Muscle layer of colon (tissue), 2 donors: ENCODE data around the gene ERGIC3.
"Not testable (repeated sequence)": the region's sequence is repeated elsewhere in the genome, so short reads cannot be mapped to it uniquely, and the experiment has no call there.

ENCODE experiments used
- H3K27ac ChIP-seq: one replicate; pipeline ENCODE4 v1.7.0; 2013; ENCODE audit warnings: low read depth, mild to moderate bottlenecking, low read length, moderate library complexity
- H3K27me3 ChIP-seq, 2 donors: one replicate each; pipeline ENCODE4 v1.7.0; 2013; ENCODE audit warnings: low read length in 2 of 2, mild to moderate bottlenecking in 2 of 2; ENCODE audit not compliant: insufficient read depth in 2 of 2, control insufficient read depth in 1 of 2
- H3K36me3 ChIP-seq: one replicate; pipeline ENCODE4 v1.7.0; 2013; ENCODE audit warnings: mild to moderate bottlenecking, low read length; ENCODE audit not compliant: insufficient read depth
- H3K4me1 ChIP-seq: one replicate; pipeline ENCODE4 v1.7.0; 2013; ENCODE audit warnings: mild to moderate bottlenecking, low read length; ENCODE audit not compliant: insufficient read depth
- H3K4me3 ChIP-seq, 2 donors: one replicate each; pipeline ENCODE4 v1.7.0; 2013; ENCODE audit warnings: low read length in 2 of 2, low read depth in 1 of 2, mild to moderate bottlenecking in 1 of 2, moderate library complexity in 1 of 2
- H3K9ac ChIP-seq: one replicate; pipeline ENCODE4 v1.7.0; 2013; ENCODE audit warnings: low read length
- H3K9me3 ChIP-seq: one replicate; pipeline ENCODE4 v1.7.0; 2013; ENCODE audit warnings: mild to moderate bottlenecking, low read length
- donor health status: abdominal sarcoma.
- donor health status: Adenocarcinoma of cecum.

ERGIC3 gene

GRCh38 chr20:35551503-35551902, 9.6 kb downstream of the ERGIC3 start:
- Histone ChIP-seq H3K27me3 (no peaks in the 10 kb centered on the region), H3K36me3 (peaks cover 64% of the 10 kb centered on the region), H3K4me1 (no peaks in the 10 kb centered on the region), H3K27ac (no peak overlapping the region), H3K9me3 (no peaks in the 10 kb centered on the region), H3K4me3 (no peak overlapping the region), H3K9ac (no peak overlapping the region)

- H3K4me1 ChIP-seq = no peaks in the 10 kb centered on the region
- no peak overlapping the region for H3K27ac ChIP-seq
- H3K9me3 ChIP-seq = no peaks in the 10 kb centered on the region
- no peak overlapping the region for H3K9ac ChIP-seq
- H3K27me3 ChIP-seq = no peaks in the 10 kb centered on the region
- H3K36me3 ChIP-seq = peaks cover 62% of the 10 kb centered on the region
- H3K4me3 ChIP-seq = no peak overlapping the region
These were observed 11.0 kb downstream of the ERGIC3 start for GRCh38 chr20:35552914-35553313.

GRCh38 chr20:35555461-35555860, 13.6 kb downstream of the ERGIC3 start:
- H3K27ac ChIP-seq, H3K4me3 ChIP-seq, H3K9ac ChIP-seq, H3K27me3 ChIP-seq, H3K4me1 ChIP-seq, H3K9me3 ChIP-seq: not testable (repeated sequence)
- H3K36me3 ChIP-seq = peaks cover 42% of the 10 kb centered on the region

GRCh38 chr20:35555951-35556645, 14.2 kb downstream of the ERGIC3 start:
- H3K27me3 ChIP-seq = no peaks in the 10 kb centered on the region
- H3K9ac ChIP-seq = no peak overlapping the region
- H3K4me1 ChIP-seq = no peaks in the 10 kb centered on the region
- H3K4me3 ChIP-seq = no peak overlapping the region
- H3K36me3 ChIP-seq = peaks cover 42% of the 10 kb centered on the region
- H3K27ac ChIP-seq = no peak overlapping the region
- no peaks in the 10 kb centered on the region for H3K9me3 ChIP-seq

GRCh38 chr20:35556871-35557270, 15.0 kb downstream of the ERGIC3 start:
- Histone ChIP-seq H3K9ac (no peak overlapping the region), H3K4me3 (no peak overlapping the region), H3K9me3 (no peaks in the 10 kb centered on the region), H3K27ac (no peak overlapping the region), H3K4me1 (no peaks in the 10 kb centered on the region), H3K36me3 (peaks cover 35% of the 10 kb centered on the region), H3K27me3 (no peaks in the 10 kb centered on the region)

GRCh38 chr20:35558451-35558850, 16.6 kb downstream of the ERGIC3 start:
- H3K27me3 ChIP-seq = no peaks in the 10 kb centered on the region
- no peak overlapping the region for H3K27ac ChIP-seq
- no peak overlapping the region for H3K9ac ChIP-seq
- H3K4me3 ChIP-seq = no peak overlapping the region
- H3K4me1 ChIP-seq = no peaks in the 10 kb centered on the region
- H3K36me3 ChIP-seq = peaks cover 26% of the 10 kb centered on the region
- H3K9me3 ChIP-seq = no peaks in the 10 kb centered on the region

GRCh38 chr20:35559042-35559693, 17.3 kb downstream of the ERGIC3 start:
- H3K4me1 ChIP-seq = no peaks in the 10 kb centered on the region
- no peak overlapping the region for H3K27ac ChIP-seq

GRCh38 chr20:35560105-35560511, 18.2 kb downstream of the ERGIC3 start:
- Histone ChIP-seq H3K9me3 (no peaks in the 10 kb centered on the region), H3K4me3 (no peak overlapping the region), H3K27me3 (no peaks in the 10 kb centered on the region), H3K4me1 (no peaks in the 10 kb centered on the region), H3K27ac (no peak overlapping the region), H3K36me3 (peaks cover 10% of the 10 kb centered on the region), H3K9ac (no peak overlapping the region)

More at GRCh38 chr20:35559042-35559693, 17.3 kb downstream of the ERGIC3 start:
- Histone ChIP-seq H3K9ac (no peak overlapping the region), H3K4me3 (no peak overlapping the region), H3K36me3 (peaks cover 19% of the 10 kb centered on the region), H3K9me3 (no peaks in the 10 kb centered on the region), H3K27me3 (no peaks in the 10 kb centered on the region)

- peaks cover 10% of the 10 kb centered on the region for H3K36me3 ChIP-seq
- H3K27ac ChIP-seq = no peak overlapping the region
- H3K4me3 ChIP-seq = no peak overlapping the region
- no peaks in the 10 kb centered on the region for H3K9me3 ChIP-seq
- no peak overlapping the region for H3K9ac ChIP-seq
- no peaks in the 10 kb centered on the region for H3K4me1 ChIP-seq
- H3K27me3 ChIP-seq = no peaks in the 10 kb centered on the region
These were observed 18.7 kb downstream of the ERGIC3 start for GRCh38 chr20:35560541-35560940.

- Histone ChIP-seq H3K9ac (no peak overlapping the region), H3K36me3 (peaks cover 5% of the 10 kb centered on the region), H3K4me1 (no peaks in the 10 kb centered on the region), H3K9me3 (no peaks in the 10 kb centered on the region), H3K4me3 (no peak overlapping the region), H3K27me3 (no peaks in the 10 kb centered on the region), H3K27ac (no peak overlapping the region)
These were observed 19.4 kb downstream of the ERGIC3 start for GRCh38 chr20:35561268-35561667.

GRCh38 chr20:35561671-35562070, 19.8 kb downstream of the ERGIC3 start:
- Histone ChIP-seq H3K4me1 (no peaks in the 10 kb centered on the region), H3K9me3 (no peaks in the 10 kb centered on the region), H3K27ac (no peak overlapping the region), H3K4me3 (no peak overlapping the region), H3K36me3 (peaks cover 1% of the 10 kb centered on the region), H3K9ac (no peak overlapping the region), H3K27me3 (no peaks in the 10 kb centered on the region)
